Pancreas (tissue), 10 donors: ENCODE results near the gene TENM4. TPM values are rescaled to one million over a fixed set of nuclear protein-coding genes. Genes with fewer than 3 reads are reported as not detected.

Experiments used
- ATAC-seq, 4 donors: fragments of 200-7000 bp; cut with Tn5 transposase; one replicate each; pipeline versions ENCODE4 v1.8.0 to v1.9.1; 2020; ENCODE audit warnings: mild to moderate bottlenecking in 4 of 4, moderate library complexity in 4 of 4
- DNase-seq, 6 donors: peaks; one replicate each; pipeline ENCODE4 v3.0.0-alpha.2; 2020
- FAIRE-seq: peaks from 2 replicates; lab custom pipeline; 2012; peaks lifted over from hg19 to GRCh38; lab: Jason Lieb, UNC
- H3K27ac ChIP-seq, 4 donors: fragments of 200-600 bp; sonication (generic); 1 replicate in 3 of 4; 2 replicates in 1 of 4; pipeline versions ENCODE4 v1.5.0 to v1.8.0; 2020
- H3K27me3 ChIP-seq, 4 donors: fragments of 200-600 bp; one replicate each; pipeline ENCODE4 v1.8.0; 2021
- H3K36me3 ChIP-seq, 3 donors: fragments of 200-600 bp; sonication (generic) in 1 of 3; one replicate each; pipeline versions ENCODE4 v1.5.0 to v1.8.0; 2020 to 2021
- H3K4me1 ChIP-seq, 3 donors: fragments of 200-600 bp; one replicate each; pipeline ENCODE4 v1.8.0; 2021
- H3K4me3 ChIP-seq, 4 donors: fragments of 200-600 bp; sonication (generic) in 2 of 4; one replicate each; pipeline versions ENCODE4 v1.5.0 to v1.8.0; 2020 to 2021
- H3K9me3 ChIP-seq, 4 donors: fragments of 200-600 bp; one replicate each; pipeline ENCODE4 v1.8.0; 2021
- WGBS, 2 donors: extraction: QIAGEN DNeasy Blood & Tissue Kit; methylation state at CpG; one replicate each; pipeline ENCODE4 v1.1.7; 2013; 5-methylcytosine and 5-hydroxymethylcytosine counted together
- intact Hi-C, 3 donors: fragments of 100-400 bp; cut with DNase I; formaldehyde crosslinking; loops; one replicate each; pipeline versions ENCODE4 v1.11.1 to v1.14.2; 2022
- polyA plus RNA-seq, 2 donors: library from polyadenylated mRNA; stranded (reverse); fragments of 200-250 nt; gene quantifications; one replicate each; pipeline ENCODE4 v1.2.3, GENCODE V29; 2013
- total RNA-seq, 6 donors: library from RNA; stranded (reverse); fragmentation: NEBNext Ultra II Directional in 4 of 6; extraction: Animal tissue kit (Norgen Biotek cat#: 25700) in 4 of 6; gene quantifications; one replicate each; pipeline versions ENCODE4 v1.2.1 to v1.2.4, GENCODE V29; 2021 to 2023
- TF ChIP-seq, protein P1 (sequence below), 4 donors: fragments of 200-600 bp; sonication (generic) in 3 of 4; IDR thresholded peaks; one replicate each; pipeline versions ENCODE4 v1.5.0 to v1.8.0; 2021; ENCODE audit warnings: antibody characterized with exemption in 4 of 4
- donor health status: healthy with polysubstance abuse.
- donor health status: DM: no; HTN: no; CAD: no; lungs with moderate emphysema.
- donor health status: DM: no; HTN: no; CAD: no.
- donor health status: control.
- donor health status: control.
- donor health status: Bipolar disorder and iron deficiency.
- donor health status: DM: yes; HTN: yes; CAD: no.
- donor health status: DM: no; HTN: no; CAD: no.
- donor health status: DM: no; HTN: no; CAD: no.
- donor health status: DM: yes; HTN: yes; CAD: no.

Gene TENM4
- total and polyA plus RNA-seq, 8 donors: 0.37 to 6.8 (median 1.3) TPM

- FAIRE-seq: no peak
These were observed 128.0 kb downstream of the TENM4 start for GRCh38 chr11:79312617-79313529.

GRCh38 chr11:79311461-79311860 is 129.4 kb downstream of the TENM4 start:
- ATAC-seq (no peak), FAIRE-seq (no peak), DNase-seq (no peak)
- WGBS, 2 donors: 76 to 88% methylated on average over 3 of the region's 3 CpGs
- Histone ChIP-seq H3K4me3 (no peak overlapping the region), H3K4me1 (no peaks in the 10 kb centered on the region), H3K27ac (no peak overlapping the region), H3K9me3 (no peaks in the 10 kb centered on the region), H3K27me3 (no peaks in the 10 kb centered on the region), H3K36me3 (no peaks in the 10 kb centered on the region)
- intact Hi-C loops: no loop called here
- TF ChIP-seq, protein P1, sequence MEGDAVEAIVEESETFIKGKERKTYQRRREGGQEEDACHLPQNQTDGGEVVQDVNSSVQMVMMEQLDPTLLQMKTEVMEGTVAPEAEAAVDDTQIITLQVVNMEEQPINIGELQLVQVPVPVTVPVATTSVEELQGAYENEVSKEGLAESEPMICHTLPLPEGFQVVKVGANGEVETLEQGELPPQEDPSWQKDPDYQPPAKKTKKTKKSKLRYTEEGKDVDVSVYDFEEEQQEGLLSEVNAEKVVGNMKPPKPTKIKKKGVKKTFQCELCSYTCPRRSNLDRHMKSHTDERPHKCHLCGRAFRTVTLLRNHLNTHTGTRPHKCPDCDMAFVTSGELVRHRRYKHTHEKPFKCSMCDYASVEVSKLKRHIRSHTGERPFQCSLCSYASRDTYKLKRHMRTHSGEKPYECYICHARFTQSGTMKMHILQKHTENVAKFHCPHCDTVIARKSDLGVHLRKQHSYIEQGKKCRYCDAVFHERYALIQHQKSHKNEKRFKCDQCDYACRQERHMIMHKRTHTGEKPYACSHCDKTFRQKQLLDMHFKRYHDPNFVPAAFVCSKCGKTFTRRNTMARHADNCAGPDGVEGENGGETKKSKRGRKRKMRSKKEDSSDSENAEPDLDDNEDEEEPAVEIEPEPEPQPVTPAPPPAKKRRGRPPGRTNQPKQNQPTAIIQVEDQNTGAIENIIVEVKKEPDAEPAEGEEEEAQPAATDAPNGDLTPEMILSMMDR (IDR thresholded peaks at IDR 0.05): no peak

More at GRCh38 chr11:79312617-79313529, 128.0 kb downstream of the TENM4 start:
- WGBS, 2 donors: 51 to 60% methylated on average over 6 of the region's 6 CpGs
- intact Hi-C loops: no loop called here
- H3K4me1 ChIP-seq: no peaks in the 10 kb centered on the region
- H3K4me3 ChIP-seq: no peak overlapping the region
- no peak for ATAC-seq
- DNase-seq: no peak
- H3K27ac ChIP-seq: no peak overlapping the region
- H3K27me3 ChIP-seq: no peaks in the 10 kb centered on the region
- TF ChIP-seq, protein P1 (IDR thresholded peaks at IDR 0.05): no peak
- no peaks in the 10 kb centered on the region for H3K9me3 ChIP-seq
- H3K36me3 ChIP-seq: no peaks in the 10 kb centered on the region

DNA sequence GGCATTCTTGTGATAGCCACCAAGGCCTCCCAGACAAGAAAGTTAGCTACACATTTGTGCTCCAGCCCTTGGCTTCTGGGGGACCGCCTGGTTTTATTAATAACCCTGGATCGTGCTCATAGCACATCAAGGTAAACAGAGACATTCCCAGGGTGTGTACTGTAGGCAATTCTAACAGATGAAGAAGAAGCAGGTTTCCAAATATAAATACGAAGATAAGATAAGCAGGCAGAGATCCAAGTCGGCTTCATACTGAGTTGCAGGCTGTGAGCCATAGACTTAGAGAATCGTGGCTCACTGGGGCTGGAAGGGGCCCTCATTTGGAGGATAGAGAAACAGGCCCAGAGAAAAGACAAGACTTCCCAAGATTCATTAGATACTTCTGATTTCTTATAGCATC is 131.4 kb downstream of the TENM4 start:
- ATAC-seq: no peak
- TF ChIP-seq, protein P1 (IDR thresholded peaks at IDR 0.05): no peak

GRCh38 chr11:79308429-79308828 is 132.4 kb downstream of the TENM4 start:
- H3K36me3 ChIP-seq: no peaks in the 10 kb centered on the region
- no peak for ATAC-seq
- TF ChIP-seq, protein P1 (IDR thresholded peaks at IDR 0.05): no peak
- intact Hi-C loops: no loop called here
- 66 to 85% methylated on average over 4 of the region's 4 CpGs for WGBS, 2 donors
- no peaks in the 10 kb centered on the region for H3K9me3 ChIP-seq
- no peaks in the 10 kb centered on the region for H3K27me3 ChIP-seq
- no peaks in the 10 kb centered on the region for H3K4me1 ChIP-seq
- H3K4me3 ChIP-seq: no peak overlapping the region
- no peak overlapping the region for H3K27ac ChIP-seq
- FAIRE-seq: no peak
- DNase-seq: no peak

More for the DNA sequence above, 131.4 kb downstream of the TENM4 start:
- Histone ChIP-seq H3K4me3 (no peak overlapping the region), H3K4me1 (no peaks in the 10 kb centered on the region), H3K36me3 (no peaks in the 10 kb centered on the region), H3K27ac (no peak overlapping the region), H3K9me3 (no peaks in the 10 kb centered on the region), H3K27me3 (no peaks in the 10 kb centered on the region)
- FAIRE-seq: no peak
- no peak for DNase-seq
- intact Hi-C loops: no loop called here
- WGBS, 2 donors: 23 to 35% methylated on average over 5 of the region's 5 CpGs
